ENCODE results near the gene CORO6.

- TF ChIP-seq CTCF (IDR thresholded peaks at IDR 0.05) (no peak), POLR2A (IDR thresholded peaks at IDR 0.05) (no peak)
Observed at GRCh38 chr17:29623283-29623647, 553 bp upstream of the CORO6 start.
